ENCODE data around the gene MTA1. TPM values are rescaled to one million over a fixed set of nuclear protein-coding genes. Genes with fewer than 3 reads are reported as not detected.

Gene MTA1
- total and polyA plus RNA-seq, 12 donors: 11.8 to 270 (median 59.5) TPM

DNA sequence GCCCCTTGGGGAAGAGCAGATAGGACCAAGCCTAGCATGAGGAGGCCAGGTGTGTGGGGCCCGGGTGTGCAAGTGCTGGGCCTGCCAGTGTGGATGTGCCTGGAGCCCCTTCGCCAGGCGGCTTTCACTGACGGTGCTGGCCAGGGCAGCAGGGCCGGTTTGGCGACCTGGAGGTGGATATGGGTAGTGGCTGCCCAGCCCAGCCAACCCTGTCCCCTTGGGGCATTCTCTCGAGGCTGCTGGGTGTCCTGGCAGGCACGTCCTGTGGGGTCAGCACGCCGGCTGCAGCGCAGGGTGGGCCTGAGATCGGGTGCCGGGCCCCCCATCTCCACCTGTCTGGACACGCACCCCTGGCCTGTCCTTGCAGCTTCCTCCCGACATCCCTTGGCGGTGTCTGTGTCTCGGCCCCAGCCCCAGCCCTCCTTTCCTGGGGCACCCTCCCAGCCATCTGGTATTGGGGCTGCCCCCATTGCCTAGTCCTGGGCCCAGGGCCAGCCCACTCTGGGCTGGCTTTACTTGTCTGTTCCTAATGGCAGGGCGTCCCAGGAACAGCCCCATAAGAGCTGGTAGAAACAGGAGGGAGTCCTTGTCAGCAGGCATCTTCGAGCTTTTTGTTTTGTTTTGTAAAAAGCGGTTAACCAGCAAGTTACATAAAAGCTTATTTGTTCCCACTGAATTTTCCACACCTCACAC, 47.8 kb downstream of the MTA1 start:
- peaks cover 0 to 47% of the 10 kb centered on the region in 2 donors for H3K36me3 ChIP-seq (replicated peaks in 1 of 2)

DNA sequence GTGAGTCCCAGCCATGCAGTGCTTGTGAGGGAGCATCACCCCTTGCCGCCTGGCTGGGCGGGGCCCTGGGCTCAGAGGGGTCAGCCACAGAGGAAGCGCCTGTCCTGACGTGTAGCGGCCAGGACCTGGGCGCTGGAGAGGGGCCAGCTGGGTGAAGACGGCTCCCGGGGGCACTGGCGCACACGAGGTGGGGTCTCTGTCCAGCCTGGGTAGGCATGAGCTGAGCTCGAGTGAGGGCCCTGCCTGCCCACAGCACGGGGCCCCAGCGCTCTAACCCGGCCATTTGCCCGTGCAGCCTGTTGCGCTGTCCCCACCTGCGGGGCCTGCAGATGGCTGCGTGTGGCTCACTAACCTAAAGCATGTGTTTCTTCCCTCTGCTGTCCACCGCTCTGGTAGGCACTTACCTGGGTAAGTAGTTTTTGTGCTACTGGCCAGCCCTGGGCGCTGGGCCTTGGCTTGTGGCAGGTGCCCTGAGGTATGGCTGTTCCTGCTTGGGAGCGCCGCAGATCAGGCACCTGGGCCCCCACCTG, 48.4 kb downstream of the MTA1 start:
- Histone ChIP-seq H3K9me3 (replicated peaks in 1 of 3) (no peaks in the 10 kb centered on the region), H3K27me3 (no peaks in the 10 kb centered on the region), H3K36me3 (replicated peaks in 1 of 2) (peaks cover 0 to 44% of the 10 kb centered on the region in 2 donors), H3K4me3 (no peak overlapping the region), H3K27ac (peak overlapping the region in 1 of 5 donors; percentile 49), H3K4me1 (replicated peaks in 1 of 2) (peaks cover 0 to 28% of the 10 kb centered on the region in 2 donors)
- TF ChIP-seq POLR2A (IDR thresholded peaks at IDR 0.05): no peak
- TF ChIP-seq, protein P1, sequence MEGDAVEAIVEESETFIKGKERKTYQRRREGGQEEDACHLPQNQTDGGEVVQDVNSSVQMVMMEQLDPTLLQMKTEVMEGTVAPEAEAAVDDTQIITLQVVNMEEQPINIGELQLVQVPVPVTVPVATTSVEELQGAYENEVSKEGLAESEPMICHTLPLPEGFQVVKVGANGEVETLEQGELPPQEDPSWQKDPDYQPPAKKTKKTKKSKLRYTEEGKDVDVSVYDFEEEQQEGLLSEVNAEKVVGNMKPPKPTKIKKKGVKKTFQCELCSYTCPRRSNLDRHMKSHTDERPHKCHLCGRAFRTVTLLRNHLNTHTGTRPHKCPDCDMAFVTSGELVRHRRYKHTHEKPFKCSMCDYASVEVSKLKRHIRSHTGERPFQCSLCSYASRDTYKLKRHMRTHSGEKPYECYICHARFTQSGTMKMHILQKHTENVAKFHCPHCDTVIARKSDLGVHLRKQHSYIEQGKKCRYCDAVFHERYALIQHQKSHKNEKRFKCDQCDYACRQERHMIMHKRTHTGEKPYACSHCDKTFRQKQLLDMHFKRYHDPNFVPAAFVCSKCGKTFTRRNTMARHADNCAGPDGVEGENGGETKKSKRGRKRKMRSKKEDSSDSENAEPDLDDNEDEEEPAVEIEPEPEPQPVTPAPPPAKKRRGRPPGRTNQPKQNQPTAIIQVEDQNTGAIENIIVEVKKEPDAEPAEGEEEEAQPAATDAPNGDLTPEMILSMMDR (IDR thresholded peaks at IDR 0.05): no peak
- 88 to 97% (median 89%) methylated on average over 5 to 22 of the region's 22 CpGs for WGBS, 4 donors
- intact Hi-C loops (cut with DNase I): no loop called here
- no peak for DNase-seq

More for the DNA sequence above, 47.8 kb downstream of the MTA1 start:
- intact Hi-C loops (cut with DNase I): no loop called here
- Histone ChIP-seq H3K9me3 (replicated peaks in 1 of 3) (no peaks in the 10 kb centered on the region), H3K27ac (peak overlapping the region in 1 of 5 donors; percentile 49), H3K4me3 (no peak overlapping the region), H3K4me1 (replicated peaks in 1 of 2) (peaks cover 0 to 22% of the 10 kb centered on the region in 2 donors), H3K27me3 (no peaks in the 10 kb centered on the region)
- TF ChIP-seq, protein P1 (IDR thresholded peaks at IDR 0.05): no peak
- no peak for TF ChIP-seq POLR2A (IDR thresholded peaks at IDR 0.05)
- DNase-seq: no peak
- WGBS, 4 donors: 88 to 94% (median 91%) methylated on average over 11 to 20 of the region's 20 CpGs

DNA sequence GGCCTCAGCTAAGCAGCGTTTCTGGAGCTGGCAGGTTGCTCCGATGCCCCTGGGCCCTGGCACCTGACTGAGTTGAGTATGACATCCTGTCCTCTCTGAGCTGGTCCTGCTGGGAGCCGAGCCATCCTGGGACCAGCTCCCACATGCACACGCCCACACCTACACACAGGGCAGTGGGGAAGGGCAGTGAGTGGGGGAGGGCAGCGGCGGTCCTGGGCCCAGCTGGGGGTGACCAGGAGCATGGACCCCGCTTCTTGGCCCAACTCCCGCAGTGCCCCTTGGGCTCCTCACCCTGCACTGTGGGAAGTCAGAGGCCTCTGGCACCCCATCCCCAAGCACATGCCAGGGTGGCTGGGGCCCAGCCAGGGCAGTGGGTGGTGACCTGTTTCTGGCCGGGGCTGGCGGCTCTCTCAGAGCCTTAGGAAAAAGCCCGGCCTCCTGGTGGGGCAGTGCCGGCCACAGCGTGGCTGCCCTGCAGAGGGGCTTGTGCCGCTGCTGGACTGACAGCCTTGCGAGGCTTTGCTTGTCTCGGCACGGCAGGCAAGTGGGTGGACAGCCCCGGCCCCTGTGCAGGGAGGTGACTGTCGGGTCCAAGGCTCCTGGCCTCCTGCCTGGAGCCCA, 49.1 kb downstream of the MTA1 start:
- 65 to 81% (median 77%) methylated on average over 10 to 19 of the region's 19 CpGs for WGBS, 4 donors
- H3K36me3 ChIP-seq (replicated peaks in 1 of 2): peaks cover 0 to 37% of the 10 kb centered on the region in 2 donors
- peaks cover under 1 to 35% of the 10 kb centered on the region in 2 donors for H3K4me1 ChIP-seq (replicated peaks in 1 of 2)

More for the DNA sequence above, 49.1 kb downstream of the MTA1 start:
- intact Hi-C loops (cut with DNase I): no loop called here
- Histone ChIP-seq H3K4me3 (no peak overlapping the region), H3K27ac (peak overlapping the region in 1 of 5 donors; percentile 54), H3K27me3 (no peaks in the 10 kb centered on the region), H3K9me3 (replicated peaks in 1 of 3) (no peaks in the 10 kb centered on the region)
- no peak for DNase-seq
- TF ChIP-seq, protein P1 (IDR thresholded peaks at IDR 0.05): no peak
- TF ChIP-seq POLR2A (IDR thresholded peaks at IDR 0.05): no peak

All from adrenal gland (tissue), 12 donors.